ENCODE data around the gene ACMSD. TPM values are rescaled to one million over a fixed set of nuclear protein-coding genes. Genes with fewer than 3 reads are reported as not detected.
A peak's percentile ranks its signal among the peaks of the same experiment; 100 is the strongest.

Gene ACMSD
- total RNA-seq, 2 experiments from 2014 or later: not detected

DNA sequence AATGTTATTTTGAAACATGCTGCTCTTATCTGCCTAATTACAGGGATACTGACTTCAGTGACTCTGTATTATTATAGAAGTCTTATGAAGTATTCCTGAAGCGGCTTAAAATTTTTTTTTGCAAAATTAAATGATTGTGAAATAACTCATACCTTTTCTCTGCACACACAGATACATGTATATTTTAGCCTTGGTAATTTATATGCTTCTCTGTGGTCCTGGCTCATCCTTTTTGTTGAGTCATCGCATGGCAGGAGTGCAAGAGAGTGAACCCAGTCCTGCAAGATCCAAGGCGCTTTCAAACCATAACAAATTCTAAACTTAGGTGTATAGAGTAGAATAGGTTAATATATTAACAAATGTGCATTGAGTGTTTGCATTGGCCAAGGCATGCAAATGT is 88.8 kb downstream of the ACMSD start:
- Mint-ChIP-seq H3K4me3 (no peak overlapping the region), H3K27me3 (no peaks in the 10 kb centered on the region), H3K4me1 (ENCODE audit: low read depth) (peaks cover 64% of the 10 kb centered on the region), H3K36me3 (ENCODE audit: low read depth) (peaks cover 40% of the 10 kb centered on the region), H3K27ac (no peak overlapping the region), H3K9me3 (no peaks in the 10 kb centered on the region)
- peak; percentile 11 for DNase-seq
- POLR2A ChIA-PET: interaction anchor here (0.9 to 1.9 kb wide), 3 partner anchors 9 to 11 kb away, joined by 3 to 8 read pairs (median 4); partner anchors contain the start of gene CCNT2
- TF ChIP-seq, protein P1, sequence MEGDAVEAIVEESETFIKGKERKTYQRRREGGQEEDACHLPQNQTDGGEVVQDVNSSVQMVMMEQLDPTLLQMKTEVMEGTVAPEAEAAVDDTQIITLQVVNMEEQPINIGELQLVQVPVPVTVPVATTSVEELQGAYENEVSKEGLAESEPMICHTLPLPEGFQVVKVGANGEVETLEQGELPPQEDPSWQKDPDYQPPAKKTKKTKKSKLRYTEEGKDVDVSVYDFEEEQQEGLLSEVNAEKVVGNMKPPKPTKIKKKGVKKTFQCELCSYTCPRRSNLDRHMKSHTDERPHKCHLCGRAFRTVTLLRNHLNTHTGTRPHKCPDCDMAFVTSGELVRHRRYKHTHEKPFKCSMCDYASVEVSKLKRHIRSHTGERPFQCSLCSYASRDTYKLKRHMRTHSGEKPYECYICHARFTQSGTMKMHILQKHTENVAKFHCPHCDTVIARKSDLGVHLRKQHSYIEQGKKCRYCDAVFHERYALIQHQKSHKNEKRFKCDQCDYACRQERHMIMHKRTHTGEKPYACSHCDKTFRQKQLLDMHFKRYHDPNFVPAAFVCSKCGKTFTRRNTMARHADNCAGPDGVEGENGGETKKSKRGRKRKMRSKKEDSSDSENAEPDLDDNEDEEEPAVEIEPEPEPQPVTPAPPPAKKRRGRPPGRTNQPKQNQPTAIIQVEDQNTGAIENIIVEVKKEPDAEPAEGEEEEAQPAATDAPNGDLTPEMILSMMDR (IDR thresholded peaks at IDR 0.05): no peak
- intact Hi-C loops (cut with micrococcal nuclease): no loop called here
- CTCF ChIA-PET: interaction anchor here (1.2 to 2.0 kb wide), 2 partner anchors 9 to 10 kb away, joined by 4 to 5 read pairs; partner anchors contain the start of gene CCNT2
- no peak for ATAC-seq

DNA sequence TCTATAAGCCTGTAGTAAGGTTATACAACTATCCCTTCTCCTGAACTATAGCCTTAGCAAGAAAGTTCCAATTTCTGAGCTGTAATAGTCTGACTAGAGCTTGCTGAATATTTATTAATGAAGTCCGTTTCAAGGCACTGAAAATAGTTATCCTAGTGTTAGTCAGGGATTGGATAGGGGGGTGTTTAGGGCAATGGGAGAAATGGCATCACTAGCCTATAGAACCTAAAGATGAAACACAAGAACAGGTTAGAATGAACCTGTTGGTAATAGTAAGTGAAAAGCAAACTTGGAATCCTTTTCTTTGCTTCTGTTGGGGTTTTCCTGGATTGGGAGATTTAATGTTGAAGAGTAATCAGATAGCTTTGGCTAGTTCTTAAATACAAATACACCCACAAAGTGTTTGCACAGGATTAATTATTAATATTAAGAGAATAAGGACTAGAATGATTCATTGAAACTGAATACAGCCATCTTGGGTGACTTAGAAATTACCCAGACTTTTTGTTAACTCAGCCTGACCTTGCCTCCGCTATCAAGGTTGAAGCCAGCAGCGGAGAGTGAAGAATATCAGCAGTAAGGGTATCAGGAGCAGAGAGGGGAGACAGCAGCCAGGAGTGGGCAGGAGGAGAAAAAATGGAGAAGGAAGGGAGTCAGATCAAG is 94.6 kb downstream of the ACMSD start:
- POLR2A ChIA-PET: no interaction called here
- CTCF ChIA-PET: no interaction called here
- Mint-ChIP-seq H3K27me3 (no peaks in the 10 kb centered on the region), H3K4me1 (ENCODE audit: low read depth) (peaks cover 56% of the 10 kb centered on the region), H3K36me3 (ENCODE audit: low read depth) (peaks cover 31% of the 10 kb centered on the region), H3K27ac (peak overlapping the region; percentile 43), H3K4me3 (no peak overlapping the region), H3K9me3 (no peaks in the 10 kb centered on the region)
- intact Hi-C loops (cut with micrococcal nuclease): no loop called here
- no peak for ATAC-seq
- no peak for DNase-seq
- TF ChIP-seq, protein P1 (IDR thresholded peaks at IDR 0.05): no peak

DNA sequence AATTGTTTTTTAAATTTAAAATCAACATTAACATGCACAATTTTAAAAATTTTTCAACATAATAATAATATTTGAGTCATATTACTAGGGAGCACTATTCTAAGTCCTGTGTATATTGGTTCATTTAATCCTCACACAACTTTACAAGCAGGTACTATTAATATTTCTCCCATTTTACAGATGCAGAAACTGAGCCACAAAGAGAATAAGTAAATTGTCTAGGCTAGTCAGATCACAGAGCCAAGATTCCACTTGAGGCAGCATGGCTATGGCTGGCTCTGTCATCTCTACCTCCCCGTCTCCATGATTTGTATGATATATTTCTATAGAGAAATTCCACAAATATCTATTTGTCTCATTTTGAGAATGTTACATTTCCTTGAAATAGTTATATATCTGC is 95.3 kb downstream of the ACMSD start:
- H3K9me3 Mint-ChIP-seq: no peaks in the 10 kb centered on the region
- TF ChIP-seq, protein P1 (IDR thresholded peaks at IDR 0.05): no peak
- no peak overlapping the region for H3K4me3 Mint-ChIP-seq
- peaks cover 36% of the 10 kb centered on the region for H3K36me3 Mint-ChIP-seq (ENCODE audit: low read depth)
- no peak for ATAC-seq
- CTCF ChIA-PET: interaction anchor here (1.3 kb wide), 1 partner anchor 11 kb away, joined by 5 read pairs; no protein-coding TSS in a partner anchor
- H3K27me3 Mint-ChIP-seq: no peaks in the 10 kb centered on the region
- no peak for DNase-seq
- intact Hi-C loops (cut with micrococcal nuclease): no loop called here
- H3K27ac Mint-ChIP-seq: no peak overlapping the region
- POLR2A ChIA-PET: no interaction called here
- peaks cover 59% of the 10 kb centered on the region for H3K4me1 Mint-ChIP-seq (ENCODE audit: low read depth)

DNA sequence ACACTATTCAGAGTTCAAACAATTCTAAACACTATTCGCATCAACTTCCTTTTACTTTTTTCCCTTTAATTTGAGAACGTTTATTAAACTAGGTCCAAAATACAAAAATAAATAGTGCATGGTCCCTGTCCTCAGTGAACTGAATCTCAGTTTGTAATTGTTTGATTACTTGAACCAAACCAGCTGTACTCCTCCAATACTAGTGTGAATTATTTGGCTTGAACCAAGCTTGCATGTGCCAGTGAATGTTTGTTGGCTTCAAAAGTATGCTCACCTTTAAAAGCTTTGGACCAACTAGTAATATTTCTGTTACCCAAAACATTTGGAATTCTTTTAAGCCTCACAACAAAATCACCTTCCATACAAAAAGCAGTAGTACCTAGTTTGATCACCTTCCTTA is 95.7 kb downstream of the ACMSD start:
- intact Hi-C loops (cut with micrococcal nuclease): no loop called here
- DNase-seq (no peak), ATAC-seq (no peak)
- ChIA-PET CTCF (interaction anchor here (1.3 kb wide), 1 partner anchor 12 kb away, joined by 5 read pairs; no protein-coding TSS in a partner anchor), POLR2A (no interaction called here)
- TF ChIP-seq, protein P1 (IDR thresholded peaks at IDR 0.05): no peak
- Mint-ChIP-seq H3K27me3 (no peaks in the 10 kb centered on the region), H3K9me3 (no peaks in the 10 kb centered on the region), H3K4me1 (ENCODE audit: low read depth) (peaks cover 57% of the 10 kb centered on the region), H3K4me3 (no peak overlapping the region), H3K27ac (peak overlapping the region; percentile 41), H3K36me3 (ENCODE audit: low read depth) (peaks cover 36% of the 10 kb centered on the region)

DNA sequence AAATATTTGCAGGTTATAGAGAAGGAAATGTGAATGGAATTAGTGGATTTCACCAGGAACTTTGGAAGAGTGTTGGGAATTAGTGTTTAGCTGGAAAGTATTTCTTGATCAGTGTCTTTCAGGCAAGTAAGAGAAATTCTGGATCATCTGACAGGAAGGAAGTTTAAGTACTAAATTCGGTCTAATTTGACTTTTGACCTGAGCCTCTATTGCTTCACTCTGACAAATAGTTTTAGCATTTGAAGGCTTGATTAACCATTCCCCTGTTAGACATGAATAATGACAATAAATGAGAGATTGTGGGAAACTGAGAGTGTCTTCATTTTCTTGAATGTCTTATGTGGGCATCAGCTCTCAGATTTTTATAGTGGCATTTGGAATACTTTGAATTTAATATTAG is 96.2 kb downstream of the ACMSD start:
- intact Hi-C loops (cut with micrococcal nuclease): no loop called here
- TF ChIP-seq, protein P1 (IDR thresholded peaks at IDR 0.05): no peak
- DNase-seq (no peak), ATAC-seq (no peak)
- peaks cover 39% of the 10 kb centered on the region for H3K36me3 Mint-ChIP-seq (ENCODE audit: low read depth)
- ChIA-PET POLR2A (no interaction called here), CTCF (interaction anchor here (1.3 kb wide), 1 partner anchor 12 kb away, joined by 5 read pairs; no protein-coding TSS in a partner anchor)
- H3K4me3 Mint-ChIP-seq: no peak overlapping the region
- peaks cover 58% of the 10 kb centered on the region for H3K4me1 Mint-ChIP-seq (ENCODE audit: low read depth)
- H3K9me3 Mint-ChIP-seq: no peaks in the 10 kb centered on the region
- H3K27me3 Mint-ChIP-seq: no peaks in the 10 kb centered on the region
- H3K27ac Mint-ChIP-seq: peak overlapping the region; percentile 41

All from activated CD8-positive, alpha-beta T cell treated with anti-CD3 and anti-CD28 coated beads for 36 hours (primary cell).